Testis (tissue), 3 donors: ENCODE data around the gene SLC6A5. TPM values are rescaled to one million over a fixed set of nuclear protein-coding genes. Genes with fewer than 3 reads are reported as not detected.

Experiments
- DNase-seq: peaks from one replicate; pipeline ENCODE4 v3.0.0-alpha.2; 2019
- H3K27ac ChIP-seq, 2 donors: fragments of 200-600 bp; sonication (generic); one replicate each; pipeline ENCODE4 v1.5.1; 2019
- H3K27me3 ChIP-seq: fragments of 200-600 bp; sonication (generic); one replicate; pipeline ENCODE4 v1.5.1; 2019
- H3K36me3 ChIP-seq: fragments of 200-600 bp; sonication (generic); one replicate; pipeline ENCODE4 v1.5.1; 2017; ENCODE audit warnings: low read depth; ENCODE audit errors: missing control alignments
- H3K4me1 ChIP-seq: fragments of 200-600 bp; sonication (generic); one replicate; pipeline ENCODE4 v1.5.1; 2019
- H3K4me3 ChIP-seq, 2 donors: fragments of 200-600 bp; sonication (generic); one replicate each; pipeline ENCODE4 v1.5.1; 2017 to 2019
- H3K9me3 ChIP-seq: fragments of 200-600 bp; sonication (generic); one replicate; pipeline ENCODE4 v1.5.1; 2017
- POLR2A ChIP-seq: fragments of 450-650 bp; IDR thresholded peaks from one replicate; pipeline ENCODE4 v1.6.1; 2017; ENCODE audit warnings: antibody characterized with exemption, mild to moderate bottlenecking, moderate library complexity
- WGBS, 2 donors: methylation state at CpG; one replicate each; pipeline ENCODE4 v1.1.5; 2018; 5-methylcytosine and 5-hydroxymethylcytosine counted together
- intact Hi-C: fragments of 100-400 bp; cut with DNase I; formaldehyde crosslinking; loops from one replicate; pipeline ENCODE4 v1.15.1; 2023; ENCODE audit warnings: low total_unique reads
- polyA plus RNA-seq: library from polyadenylated mRNA; stranded (reverse); fragments of 350-450 nt; fragmentation: Illumina TruSeq; extraction: RNeasy Lipid Tissue Mini Kit (QIAGEN cat#74804); gene quantifications from one replicate; pipeline ENCODE4 v1.2.3, GENCODE V29; 2014; ENCODE audit warnings: low read depth, low replicate concordance; ENCODE audit not compliant: insufficient read depth
- total RNA-seq, 2 donors: library from RNA; depleted of rRNA; stranded (reverse); fragments of >200 nt; gene quantifications; one replicate each; pipeline ENCODE4 v1.2.3, GENCODE V29; 2016
- TF ChIP-seq, protein P1 (sequence below), 3 experiments: fragments of 450-650 bp in 2 of 3; fragments of 200-600 bp in 1 of 3; sonication (generic) in 1 of 3; IDR thresholded peaks; one replicate each; pipeline ENCODE4 v1.5.1; 2016 to 2019; ENCODE audit warnings: antibody characterized with exemption in 3 of 3, mild to moderate bottlenecking in 2 of 3, moderate library complexity in 1 of 3

The SLC6A5 gene
- total and polyA plus RNA-seq, 3 donors from 2014 or later, result 1.5 to 2.1 (median 1.9) TPM

DNA sequence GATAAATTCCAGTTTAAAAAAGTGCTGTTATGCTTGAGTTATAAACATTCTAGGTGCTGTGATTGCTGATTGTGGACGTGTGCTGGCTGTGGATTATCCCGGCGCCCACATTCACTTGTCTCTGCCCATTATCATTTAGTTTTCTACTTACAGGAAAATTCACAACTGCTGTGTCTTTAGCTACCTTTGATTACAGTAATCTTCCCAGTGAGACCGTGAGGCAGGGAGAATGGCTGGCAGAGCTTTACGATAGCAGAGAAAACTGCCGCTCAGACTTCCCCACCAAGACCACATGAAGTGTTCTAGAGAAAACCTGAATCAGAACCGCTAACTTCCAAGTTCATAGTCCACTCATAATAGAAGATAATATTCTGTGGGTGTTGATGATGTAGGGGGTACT is 35.4 kb downstream of the SLC6A5 start:
- no peak overlapping the region for H3K27ac ChIP-seq
- TF ChIP-seq POLR2A, result no peak
- TF ChIP-seq, protein P1, sequence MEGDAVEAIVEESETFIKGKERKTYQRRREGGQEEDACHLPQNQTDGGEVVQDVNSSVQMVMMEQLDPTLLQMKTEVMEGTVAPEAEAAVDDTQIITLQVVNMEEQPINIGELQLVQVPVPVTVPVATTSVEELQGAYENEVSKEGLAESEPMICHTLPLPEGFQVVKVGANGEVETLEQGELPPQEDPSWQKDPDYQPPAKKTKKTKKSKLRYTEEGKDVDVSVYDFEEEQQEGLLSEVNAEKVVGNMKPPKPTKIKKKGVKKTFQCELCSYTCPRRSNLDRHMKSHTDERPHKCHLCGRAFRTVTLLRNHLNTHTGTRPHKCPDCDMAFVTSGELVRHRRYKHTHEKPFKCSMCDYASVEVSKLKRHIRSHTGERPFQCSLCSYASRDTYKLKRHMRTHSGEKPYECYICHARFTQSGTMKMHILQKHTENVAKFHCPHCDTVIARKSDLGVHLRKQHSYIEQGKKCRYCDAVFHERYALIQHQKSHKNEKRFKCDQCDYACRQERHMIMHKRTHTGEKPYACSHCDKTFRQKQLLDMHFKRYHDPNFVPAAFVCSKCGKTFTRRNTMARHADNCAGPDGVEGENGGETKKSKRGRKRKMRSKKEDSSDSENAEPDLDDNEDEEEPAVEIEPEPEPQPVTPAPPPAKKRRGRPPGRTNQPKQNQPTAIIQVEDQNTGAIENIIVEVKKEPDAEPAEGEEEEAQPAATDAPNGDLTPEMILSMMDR (IDR thresholded peaks at IDR 0.05), result no peak
- WGBS, 2 donors, result 74 to 81% methylated on average over 7 of the region's 7 CpGs
- H3K27me3 ChIP-seq, result no peaks in the 10 kb centered on the region
- no peaks in the 10 kb centered on the region for H3K4me1 ChIP-seq
- H3K4me3 ChIP-seq, result no peak overlapping the region
- intact Hi-C loops, result no loop called here
- no peaks in the 10 kb centered on the region for H3K36me3 ChIP-seq
- H3K9me3 ChIP-seq, result no peaks in the 10 kb centered on the region
- no peak for DNase-seq

DNA sequence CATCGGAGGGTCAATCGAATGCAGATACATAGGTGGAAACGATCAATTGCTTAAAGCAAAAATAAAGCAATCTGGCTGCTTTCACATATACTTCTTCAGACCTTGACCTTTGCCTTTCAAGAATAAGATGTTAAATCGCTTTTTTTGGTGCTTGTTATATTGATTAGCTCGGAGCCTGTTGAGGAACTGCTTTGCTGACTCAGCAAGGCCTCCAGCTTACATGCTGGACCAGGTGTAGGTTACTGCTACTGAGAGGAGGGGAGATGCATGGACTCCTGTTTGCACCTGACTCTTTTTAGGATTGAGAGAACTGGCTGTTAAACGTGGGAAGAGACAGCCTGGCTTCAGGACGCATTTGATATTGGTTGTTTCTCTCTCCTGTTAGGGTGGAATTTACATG is 38.7 kb downstream of the SLC6A5 start:
- no peaks in the 10 kb centered on the region for H3K27me3 ChIP-seq
- intact Hi-C loops, result no loop called here
- no peaks in the 10 kb centered on the region for H3K36me3 ChIP-seq
- no peak for DNase-seq
- no peaks in the 10 kb centered on the region for H3K9me3 ChIP-seq
- no peak overlapping the region for H3K4me3 ChIP-seq
- H3K27ac ChIP-seq, result no peak overlapping the region
- WGBS, 2 donors, result 77 to 84% methylated on average over 7 of the region's 7 CpGs
- TF ChIP-seq, protein P1 (IDR thresholded peaks at IDR 0.05), result no peak
- TF ChIP-seq POLR2A, result no peak
- H3K4me1 ChIP-seq, result no peaks in the 10 kb centered on the region

DNA sequence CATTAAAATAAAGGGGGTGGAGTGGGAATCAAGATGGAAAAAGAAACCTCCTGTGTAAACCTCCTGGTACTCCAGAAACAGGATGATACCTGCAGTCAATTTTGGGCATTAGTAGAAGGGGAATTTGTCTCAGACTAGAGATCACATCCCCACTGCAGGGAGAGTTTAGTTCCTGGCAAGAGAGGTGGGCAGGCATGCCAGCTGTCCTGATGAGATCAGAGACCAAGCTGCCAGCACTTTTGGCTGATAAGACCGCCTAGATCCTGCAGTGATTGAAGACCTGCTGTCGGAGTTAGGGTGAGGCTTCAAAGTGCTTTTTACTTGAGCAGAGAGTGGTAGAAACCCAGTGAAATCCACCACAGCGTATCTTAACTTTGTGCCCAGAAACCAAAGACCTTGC is 40.3 kb downstream of the SLC6A5 start:
- Histone ChIP-seq H3K4me1 (no peaks in the 10 kb centered on the region), H3K27me3 (no peaks in the 10 kb centered on the region), H3K36me3 (no peaks in the 10 kb centered on the region), H3K4me3 (no peak overlapping the region), H3K9me3 (no peaks in the 10 kb centered on the region), H3K27ac (no peak overlapping the region)
- TF ChIP-seq POLR2A, result no peak
- TF ChIP-seq, protein P1 (IDR thresholded peaks at IDR 0.05), result no peak
- DNase-seq, result no peak
- intact Hi-C loops, result no loop called here
- WGBS, 2 donors, result 49 to 54% methylated on average over 3 of the region's 3 CpGs

DNA sequence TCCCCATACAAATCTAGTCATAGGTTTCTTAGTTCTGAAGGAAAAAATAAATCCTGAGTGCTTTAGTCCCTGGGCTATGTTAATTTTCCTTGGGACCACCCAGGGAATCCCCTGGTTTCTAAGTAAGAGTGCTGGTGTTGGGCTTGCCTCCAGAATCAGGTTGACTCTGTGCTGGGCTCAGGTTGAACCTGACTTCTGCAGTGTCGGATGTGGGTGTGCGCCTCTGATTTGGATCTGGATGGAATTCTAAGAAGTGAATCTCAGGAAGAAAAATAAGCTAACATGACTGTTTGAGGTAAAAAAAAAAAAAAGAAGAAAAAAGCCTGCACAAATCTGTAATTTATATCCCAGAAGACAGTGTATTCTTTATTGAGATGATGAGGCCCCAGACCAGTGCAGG is 41.0 kb downstream of the SLC6A5 start:
- TF ChIP-seq POLR2A, result no peak
- TF ChIP-seq, protein P1 (IDR thresholded peaks at IDR 0.05), result no peak
- Histone ChIP-seq H3K4me1 (no peaks in the 10 kb centered on the region), H3K36me3 (no peaks in the 10 kb centered on the region), H3K4me3 (no peak overlapping the region), H3K27me3 (no peaks in the 10 kb centered on the region), H3K9me3 (no peaks in the 10 kb centered on the region), H3K27ac (no peak overlapping the region)
- no peak for DNase-seq
- intact Hi-C loops, result no loop called here
- 86 to 95% methylated on average over 2 of the region's 2 CpGs for WGBS, 2 donors

DNA sequence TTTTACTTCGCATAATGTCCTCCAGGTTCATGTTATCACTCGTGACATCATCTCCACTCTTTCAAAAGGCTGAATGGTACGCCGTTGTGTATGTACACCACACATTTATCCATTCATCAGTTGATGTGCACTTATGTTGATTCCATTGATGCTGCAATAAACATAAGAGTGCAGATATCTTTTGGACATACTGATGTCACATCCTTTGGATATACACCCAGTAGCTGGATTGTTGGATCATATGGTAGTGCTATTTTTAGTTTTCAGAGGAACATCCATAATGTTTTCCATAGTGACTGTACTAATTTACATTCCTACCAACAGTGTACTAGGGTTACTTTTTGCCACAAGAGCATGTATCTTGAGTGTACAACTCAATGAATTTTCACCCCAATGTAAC is 45.0 kb downstream of the SLC6A5 start:
- TF ChIP-seq, protein P1 (IDR thresholded peaks at IDR 0.05), result no peak
- no peak for TF ChIP-seq POLR2A
- intact Hi-C loops, result no loop called here

More for the DNA sequence above, 45.0 kb downstream of the SLC6A5 start:
- no peak for DNase-seq
- WGBS, 2 donors, result 89 to 90% methylated on average over 4 of the region's 4 CpGs
- Histone ChIP-seq H3K27ac (no peak overlapping the region), H3K9me3 (no peaks in the 10 kb centered on the region), H3K4me3 (no peak overlapping the region), H3K36me3 (no peaks in the 10 kb centered on the region), H3K27me3 (no peaks in the 10 kb centered on the region), H3K4me1 (no peaks in the 10 kb centered on the region)
